Neural crest cell (in vitro differentiated cells): ENCODE measurements around the gene EP400. TPM values are rescaled to one million over a fixed set of nuclear protein-coding genes. Genes with fewer than 3 reads are reported as not detected.

Source experiments
- DNase-seq: peaks from one replicate; pipeline ENCODE4 v3.0.0; 2021; ENCODE audit warnings: low read depth, mixed read lengths, low spot score
- H3K27ac Mint-ChIP-seq: one replicate; pipeline ENCODE4 v1.8.0; 2021; ENCODE audit warnings: mild to moderate bottlenecking, mixed read lengths; ENCODE audit not compliant: unreplicated experiment
- H3K27me3 Mint-ChIP-seq: 2 replicates; pipeline ENCODE4 v1.8.0; 2021; ENCODE audit warnings: low read depth, mild to moderate bottlenecking, mixed read lengths
- H3K36me3 Mint-ChIP-seq: 2 replicates; pipeline ENCODE4 v1.8.0; 2021; ENCODE audit warnings: low read depth, mild to moderate bottlenecking, mixed read lengths
- H3K4me1 Mint-ChIP-seq: 2 replicates; pipeline ENCODE4 v1.8.0; 2021; ENCODE audit warnings: mixed read lengths
- H3K4me3 Mint-ChIP-seq: one replicate; pipeline ENCODE4 v1.8.0; 2021; ENCODE audit warnings: mild to moderate bottlenecking, mixed read lengths
- H3K9me3 Mint-ChIP-seq: 2 replicates; pipeline ENCODE4 v1.8.0; 2021; ENCODE audit warnings: mixed read lengths
- CTCF ChIP-seq: fragments of 200-600 bp; sonication (generic); conservative IDR thresholded peaks from 2 replicates; pipeline ENCODE4 v1.5.0; 2021; ENCODE audit warnings: antibody characterized with exemption, mild to moderate bottlenecking
- total RNA-seq: library from RNA; stranded (reverse); gene quantifications from 2 replicates; pipeline ENCODE4 v1.2.1, GENCODE V29; 2021

Gene EP400
- total RNA-seq, 1 donor from 2014 or later = 73.4 TPM

- no peak overlapping the region for H3K4me3 Mint-ChIP-seq
- H3K27me3 Mint-ChIP-seq = no peaks in the 10 kb centered on the region
- peaks cover 6% of the 10 kb centered on the region for H3K36me3 Mint-ChIP-seq
- H3K9me3 Mint-ChIP-seq = no peaks in the 10 kb centered on the region
- no peaks in the 10 kb centered on the region for H3K4me1 Mint-ChIP-seq
- no peak for TF ChIP-seq CTCF
- no peak overlapping the region for H3K27ac Mint-ChIP-seq
- DNase-seq = no peak
These were observed 71.5 kb downstream of the EP400 start for GRCh38 chr12:132021031-132021871.

GRCh38 chr12:132021965-132022364 lies 72.2 kb downstream of the EP400 start:
- DNase-seq = no peak
- no peak for TF ChIP-seq CTCF
- no peak overlapping the region for H3K4me3 Mint-ChIP-seq
- H3K36me3 Mint-ChIP-seq = peaks cover 6% of the 10 kb centered on the region
- H3K27me3 Mint-ChIP-seq = no peaks in the 10 kb centered on the region
- no peaks in the 10 kb centered on the region for H3K9me3 Mint-ChIP-seq
- no peak overlapping the region for H3K27ac Mint-ChIP-seq
- H3K4me1 Mint-ChIP-seq = no peaks in the 10 kb centered on the region

GRCh38 chr12:132023658-132024057 lies 73.9 kb downstream of the EP400 start:
- no peaks in the 10 kb centered on the region for H3K9me3 Mint-ChIP-seq
- H3K36me3 Mint-ChIP-seq = peaks cover 7% of the 10 kb centered on the region
- no peaks in the 10 kb centered on the region for H3K27me3 Mint-ChIP-seq
- no peak overlapping the region for H3K4me3 Mint-ChIP-seq
- TF ChIP-seq CTCF = no peak
- H3K4me1 Mint-ChIP-seq = no peaks in the 10 kb centered on the region
- DNase-seq = no peak
- H3K27ac Mint-ChIP-seq = no peak overlapping the region

- H3K27me3 Mint-ChIP-seq = no peaks in the 10 kb centered on the region
- DNase-seq = no peak
- H3K4me1 Mint-ChIP-seq = no peaks in the 10 kb centered on the region
- H3K27ac Mint-ChIP-seq = peak overlapping the region; percentile 75
- H3K9me3 Mint-ChIP-seq = no peaks in the 10 kb centered on the region
- peaks cover 6% of the 10 kb centered on the region for H3K36me3 Mint-ChIP-seq
- H3K4me3 Mint-ChIP-seq = no peak overlapping the region
- TF ChIP-seq CTCF = no peak
These were observed 75.0 kb downstream of the EP400 start for GRCh38 chr12:132024758-132025157.

- no peaks in the 10 kb centered on the region for H3K27me3 Mint-ChIP-seq
- H3K4me1 Mint-ChIP-seq = no peaks in the 10 kb centered on the region
- H3K9me3 Mint-ChIP-seq = no peaks in the 10 kb centered on the region
- no peak for TF ChIP-seq CTCF
- no peak overlapping the region for H3K4me3 Mint-ChIP-seq
- DNase-seq = no peak
- H3K36me3 Mint-ChIP-seq = peaks cover 3% of the 10 kb centered on the region
- H3K27ac Mint-ChIP-seq = no peak overlapping the region
These were observed 75.8 kb downstream of the EP400 start for GRCh38 chr12:132025526-132025925.
